GM10847 (cell line): ENCODE results near the gene LRRC8D.

Source experiments
- POLR2A ChIP-seq: IDR thresholded peaks from 2 replicates; pipeline ENCODE4 v1.6.1; 2011; ENCODE audit not compliant: insufficient read length; ENCODE audit errors: extremely low read depth

The LRRC8D gene

DNA sequence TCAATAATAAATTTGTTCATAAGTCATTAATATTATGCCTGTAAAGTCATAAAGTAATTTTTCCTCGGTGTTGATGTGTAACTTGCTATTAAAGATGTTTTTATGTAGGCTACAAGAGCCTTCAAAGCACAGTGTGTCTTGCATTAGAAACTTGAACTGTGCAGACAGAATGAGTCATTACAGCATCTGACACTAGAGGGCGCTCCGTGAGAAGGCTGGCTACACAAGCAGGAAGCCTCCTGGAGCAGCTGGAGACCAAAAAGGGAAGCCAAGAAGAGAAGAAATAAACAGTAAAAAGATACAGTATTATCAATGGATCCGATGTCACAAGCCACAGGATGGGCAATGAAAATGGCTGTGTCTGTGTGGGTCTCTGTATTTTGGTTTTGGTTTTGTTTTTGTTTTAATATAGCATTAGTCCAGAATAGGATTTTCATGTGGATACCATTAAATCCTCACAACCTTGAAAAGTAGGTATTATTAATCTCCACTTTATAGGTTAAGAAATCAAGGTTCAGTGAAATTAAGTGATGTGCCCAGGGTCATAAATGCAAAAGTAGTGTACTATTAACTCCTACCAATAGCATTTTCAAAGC, 16.1 kb upstream of the LRRC8D start:
- TF ChIP-seq POLR2A, result no peak

- TF ChIP-seq POLR2A, result no peak
Observed at GRCh38 chr1:89806616-89807015, 14.2 kb upstream of the LRRC8D start.

GRCh38 chr1:89807503-89807902, 13.3 kb upstream of the LRRC8D start:
- no peak for TF ChIP-seq POLR2A

DNA sequence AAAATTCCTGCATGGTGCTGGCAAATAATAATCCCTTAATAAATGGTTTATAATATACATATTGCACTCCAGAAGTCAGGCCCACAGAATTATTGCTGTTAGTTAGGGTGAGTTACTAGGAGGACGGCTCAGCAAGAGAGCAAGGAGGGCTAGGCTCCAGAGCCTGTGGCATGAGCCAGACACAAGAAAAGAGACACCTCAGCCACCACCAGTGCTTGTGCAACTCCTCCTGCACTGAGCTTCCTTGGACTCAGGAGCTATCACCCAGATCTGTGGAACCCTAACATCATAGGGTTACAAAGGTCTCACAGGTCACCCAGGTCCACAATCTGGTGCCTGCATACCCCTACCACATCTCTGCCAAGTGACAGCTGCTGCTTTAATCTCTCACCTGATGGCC, 12.8 kb upstream of the LRRC8D start:
- no peak for TF ChIP-seq POLR2A

DNA sequence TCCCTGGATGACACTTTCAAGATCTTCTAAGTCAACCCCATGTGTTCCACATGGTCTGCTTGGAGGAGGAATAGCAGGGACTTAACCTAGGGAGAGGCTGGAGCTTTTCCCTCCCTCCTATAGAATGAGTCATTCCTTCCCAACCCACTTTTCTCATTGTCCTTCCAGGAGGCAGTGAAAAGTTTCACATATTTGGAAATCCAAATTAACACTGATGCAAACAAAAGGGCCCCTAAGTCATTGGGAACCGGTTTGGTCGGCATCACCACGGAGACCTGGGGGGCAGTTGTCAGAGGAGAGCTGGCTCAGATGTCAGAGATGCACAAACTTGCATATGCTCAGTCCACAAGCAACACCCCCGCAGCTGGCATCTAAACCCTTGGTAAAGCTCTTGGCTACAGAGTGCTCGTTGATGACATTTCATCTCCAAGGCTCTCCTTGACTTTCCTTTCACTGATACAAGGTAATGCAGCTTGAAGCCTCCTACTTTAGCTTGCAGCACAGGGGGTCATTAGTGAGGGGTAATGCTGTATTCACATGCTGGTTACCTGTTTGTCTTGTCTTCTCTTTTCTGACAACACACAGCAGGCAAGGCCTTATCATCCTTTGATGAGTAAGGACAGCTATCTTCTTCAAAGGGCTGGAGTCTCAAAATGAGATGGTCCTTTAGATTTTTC, 12.3 kb upstream of the LRRC8D start:
- TF ChIP-seq POLR2A, result no peak

- no peak for TF ChIP-seq POLR2A
Observed at GRCh38 chr1:89809556-89809955, 11.3 kb upstream of the LRRC8D start.

- no peak for TF ChIP-seq POLR2A
Observed at GRCh38 chr1:89810302-89810701, 10.5 kb upstream of the LRRC8D start.

DNA sequence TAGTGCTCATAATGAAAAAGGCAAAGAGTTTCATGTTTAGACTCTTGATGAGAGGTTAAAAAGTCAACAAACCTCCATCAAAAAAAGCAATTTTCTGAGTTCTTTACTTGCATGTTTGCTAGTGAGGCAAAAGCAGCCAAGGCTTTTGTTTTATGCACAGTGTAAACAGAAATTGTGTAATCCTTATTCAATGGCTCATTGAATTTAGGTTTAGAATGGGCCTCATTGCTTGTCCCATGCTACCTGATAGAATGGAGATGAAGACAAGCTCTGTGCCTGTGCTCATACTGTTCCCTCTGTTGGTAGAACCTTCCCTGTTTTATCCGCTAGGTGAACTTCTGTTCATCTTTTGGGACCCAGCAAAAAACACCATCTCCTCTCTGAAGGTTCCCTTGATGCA, 10.0 kb upstream of the LRRC8D start:
- TF ChIP-seq POLR2A, result no peak

DNA sequence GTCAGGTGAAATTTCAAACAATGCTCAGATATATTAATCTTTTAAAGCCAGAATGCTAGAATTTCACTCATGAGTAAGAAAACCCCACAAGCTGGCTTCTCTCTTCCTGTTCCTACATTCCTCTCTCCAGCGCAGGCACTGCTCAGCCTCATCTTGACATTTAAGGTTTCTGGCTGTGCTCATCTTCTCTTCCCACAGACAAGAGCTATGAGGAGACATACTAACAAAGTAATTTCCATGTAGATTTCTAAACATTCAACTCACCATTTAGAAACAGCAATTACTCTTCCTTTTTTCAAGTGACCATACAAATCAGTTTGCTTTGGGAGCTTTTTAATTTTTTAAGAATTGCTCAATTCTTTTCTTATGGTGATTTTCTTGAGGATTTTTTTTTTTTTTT, 7.8 kb upstream of the LRRC8D start:
- no peak for TF ChIP-seq POLR2A

- no peak for TF ChIP-seq POLR2A
Observed at GRCh38 chr1:89815040-89815439, 5.8 kb upstream of the LRRC8D start.

- no peak for TF ChIP-seq POLR2A
Observed at GRCh38 chr1:89815611-89816010, 5.2 kb upstream of the LRRC8D start.

DNA sequence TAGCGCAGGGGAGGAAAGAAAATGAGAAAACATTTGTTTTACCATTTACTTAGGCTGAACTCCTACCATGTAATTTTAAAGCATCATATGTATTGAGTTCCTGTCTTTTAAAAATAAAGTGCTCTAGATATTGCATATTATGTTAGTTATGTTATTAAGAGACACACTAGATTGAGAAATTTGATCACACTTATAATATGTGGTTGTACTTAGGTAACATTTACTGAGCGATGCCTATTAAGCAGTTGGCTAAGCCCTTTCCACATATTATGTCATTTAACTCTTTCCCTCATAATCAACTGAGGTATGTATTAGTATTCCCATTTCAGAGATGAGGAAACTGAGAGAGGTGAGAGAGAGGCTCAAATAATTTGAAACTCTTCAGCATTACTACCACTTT, 4.5 kb upstream of the LRRC8D start:
- no peak for TF ChIP-seq POLR2A

- no peak for TF ChIP-seq POLR2A
Observed at GRCh38 chr1:89821322-89822108, 683 bp downstream of the LRRC8D start.

GRCh38 chr1:89822109-89822962, 1.5 kb downstream of the LRRC8D start:
- no peak for TF ChIP-seq POLR2A

GRCh38 chr1:89822999-89823628, 2.3 kb downstream of the LRRC8D start:
- no peak for TF ChIP-seq POLR2A

DNA sequence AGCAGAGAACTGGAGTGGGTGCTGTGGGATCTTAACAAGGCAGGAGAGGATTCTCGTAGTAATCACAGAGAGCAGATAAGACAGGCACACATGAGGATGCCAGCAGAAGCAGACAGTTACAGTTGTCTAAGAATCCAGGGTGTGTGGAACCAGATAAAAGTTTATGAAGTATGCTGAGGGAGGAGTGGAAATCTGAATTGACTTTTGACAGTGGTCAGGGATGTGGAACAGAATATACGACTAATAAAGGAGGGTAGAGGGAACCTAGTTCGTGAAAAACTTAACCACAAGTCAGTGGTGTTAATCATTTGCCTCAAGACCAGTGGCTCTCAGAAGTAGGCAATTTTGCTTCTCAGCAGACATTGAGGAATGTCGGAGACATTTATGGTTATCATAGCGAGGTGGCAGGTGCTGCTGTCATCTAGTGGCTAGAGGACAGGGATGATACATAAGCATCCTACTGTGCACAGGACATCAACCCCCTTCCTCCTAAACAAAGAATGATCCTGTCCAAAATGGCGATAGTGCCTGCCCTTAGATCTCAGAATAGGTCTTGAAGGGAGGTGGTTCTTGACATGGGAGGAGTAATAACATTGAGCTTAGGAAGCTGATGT, 3.0 kb downstream of the LRRC8D start:
- TF ChIP-seq POLR2A, result no peak
